ENCODE measurements around the gene ABCA7. TPM values are rescaled to one million over a fixed set of nuclear protein-coding genes. Genes with fewer than 3 reads are reported as not detected.

The ABCA7 gene
- total and polyA plus RNA-seq, 2 of the 13 experiments (the other 11 are each of a cell fraction or from before 2014, with no cell fraction given) = 4.4 to 32.4 TPM

GRCh38 chr19:1112268-1113029, 72.5 kb downstream of the ABCA7 start:
- Histone ChIP-seq H3K27ac (ENCODE audit: extremely low read length, insufficient read depth, low read length) (peak overlapping the region; percentile 40), H3K4me1 (ENCODE audit: insufficient read depth, low read length) (peaks cover 15% of the 10 kb centered on the region), H3K9ac (ENCODE audit: insufficient read depth, low read depth, low read length) (0 out of 2 replicates have a peak overlapping the region, but pooled peaks have one; percentile 19), H3K36me3 (replicated peaks in 1 of 2; ENCODE audit: control insufficient read depth in 1 of 2, insufficient read depth in 2 of 2, low read length in 2 of 2) (peaks cover 5 to 10% of the 10 kb centered on the region in 2 experiments; a peak in 4 of 5 replicates), H4K20me1 (ENCODE audit: insufficient read depth, low read length) (no peaks in the 10 kb centered on the region), H3K27me3 (ENCODE audit: control insufficient read depth in 1 of 2, insufficient read depth in 2 of 2, low read length in 2 of 2) (no peaks in the 10 kb centered on the region), H3K9me3 (ENCODE audit: low read length) (no peaks in the 10 kb centered on the region), H2AFZ (ENCODE audit: low read length) (no peak overlapping the region), H3K79me2 (ENCODE audit: insufficient read depth, low read length) (no peaks in the 10 kb centered on the region), H3K4me2 (ENCODE audit: low read depth, low read length) (no peak overlapping the region), H3K4me3 (replicated peaks in 1 of 3; ENCODE audit: insufficient read depth in 1 of 3, low read depth in 2 of 3, low read length in 3 of 3) (no peak overlapping the region)
- BruUV-seq (replicated peaks) = no TSS peak
- ChIA-PET CTCF (ENCODE audit: low intra/inter-chr PET ratio, low total read pairs) (interaction anchor here (1.8 kb wide), 1 partner anchor 82 kb away, joined by 28 read pairs; no protein-coding TSS in a partner anchor), POLR2A (interaction anchor here (0.7 to 3.0 kb wide), 9 partner anchors 9 to 157 kb away, joined by 3 to 28 read pairs (median 6); partner anchors contain the start of genes ATP5F1D, CIRBP and GPX4)
- ATAC-seq (no peak), DNase-seq (ENCODE audit: low spot score) (no peak), FAIRE-seq (no peak)
- intact Hi-C loops (cut with micrococcal nuclease; ENCODE audit: unreplicated experiment) (loop anchor here (5.0 kb wide), 1 partner anchor 80 kb away; no protein-coding TSS in a partner anchor), in situ Hi-C loops (cut with HindIII; ENCODE audit: extremely low pct_ligation_motif_present, low pct_unique_long_range_greater_than_20kb) (loop anchor here (5.0 kb wide), 1 partner anchor 80 kb away; no protein-coding TSS in a partner anchor)
- TF ChIP-seq AGO1 (IDR thresholded peaks at IDR 0.05; ENCODE audit: low read depth, low read length, poor library complexity, severe bottlenecking) = peak; percentile 35
- TF ChIP-seq ZNF138 (CRISPR knock-in tag; IDR thresholded peaks at IDR 0.05; ENCODE audit: low read depth) = no peak
- TF ChIP-seq SP2 (CRISPR knock-in tag; IDR thresholded peaks at IDR 0.05) = peak; percentile 2; the same call in 1 of the 2 replicates
- peak; percentile 28 for TF ChIP-seq AGO2 (optimal IDR thresholded peaks at IDR 0.05; ENCODE audit: low read depth, low read length)
- TF ChIP-seq ZNF205 (CRISPR knock-in tag; IDR thresholded peaks at IDR 0.05) = no peak
- TF ChIP-seq HOXA3 (CRISPR knock-in tag; IDR thresholded peaks at IDR 0.05) = 0 out of 2 replicates have a peak, but pooled peaks have one; percentile 14
- no peak for TF ChIP-seq SIX1 (CRISPR knock-in tag; IDR thresholded peaks at IDR 0.05; ENCODE audit: borderline replicate concordance)
- 0 out of 2 replicates have a peak, but pooled peaks have one; percentile 40 for TF ChIP-seq DNMT1 (CRISPR knock-in tag; IDR thresholded peaks at IDR 0.05)
- WGBS (ENCODE audit: low lambda C conversion rate) = 94% methylated on average over 56 of the region's 71 CpGs

All from HepG2 (cell line).